ENCODE results near the gene MYBPC2. TPM values are rescaled to one million over a fixed set of nuclear protein-coding genes. Genes with fewer than 3 reads are reported as not detected.

Gene MYBPC2
- total RNA-seq, 2 donors from 2014 or later, result not detected

DNA sequence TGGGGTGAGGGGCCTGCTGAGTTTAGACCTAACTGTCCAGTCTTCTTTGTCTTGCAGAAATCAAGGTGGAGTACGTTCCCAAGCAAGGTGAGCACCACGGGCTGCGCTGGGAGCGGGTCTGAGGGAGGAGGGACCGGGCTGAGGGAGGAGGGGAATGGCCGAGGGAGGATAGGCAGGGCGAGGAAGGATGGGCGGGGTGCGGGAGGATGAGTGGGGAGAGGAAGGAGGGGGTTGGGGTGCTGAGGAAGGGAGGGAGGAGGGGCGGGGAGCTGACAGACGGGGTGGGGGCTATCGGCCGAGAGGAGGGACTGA is 18.5 kb downstream of the MYBPC2 start:
- no peaks in the 10 kb centered on the region for H3K9me3 ChIP-seq
- no peak for DNase-seq
- H3K4me3 ChIP-seq, result no peak overlapping the region
- no peaks in the 10 kb centered on the region for H3K4me1 ChIP-seq
- TF ChIP-seq, protein P1, sequence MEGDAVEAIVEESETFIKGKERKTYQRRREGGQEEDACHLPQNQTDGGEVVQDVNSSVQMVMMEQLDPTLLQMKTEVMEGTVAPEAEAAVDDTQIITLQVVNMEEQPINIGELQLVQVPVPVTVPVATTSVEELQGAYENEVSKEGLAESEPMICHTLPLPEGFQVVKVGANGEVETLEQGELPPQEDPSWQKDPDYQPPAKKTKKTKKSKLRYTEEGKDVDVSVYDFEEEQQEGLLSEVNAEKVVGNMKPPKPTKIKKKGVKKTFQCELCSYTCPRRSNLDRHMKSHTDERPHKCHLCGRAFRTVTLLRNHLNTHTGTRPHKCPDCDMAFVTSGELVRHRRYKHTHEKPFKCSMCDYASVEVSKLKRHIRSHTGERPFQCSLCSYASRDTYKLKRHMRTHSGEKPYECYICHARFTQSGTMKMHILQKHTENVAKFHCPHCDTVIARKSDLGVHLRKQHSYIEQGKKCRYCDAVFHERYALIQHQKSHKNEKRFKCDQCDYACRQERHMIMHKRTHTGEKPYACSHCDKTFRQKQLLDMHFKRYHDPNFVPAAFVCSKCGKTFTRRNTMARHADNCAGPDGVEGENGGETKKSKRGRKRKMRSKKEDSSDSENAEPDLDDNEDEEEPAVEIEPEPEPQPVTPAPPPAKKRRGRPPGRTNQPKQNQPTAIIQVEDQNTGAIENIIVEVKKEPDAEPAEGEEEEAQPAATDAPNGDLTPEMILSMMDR (IDR thresholded peaks at IDR 0.05), result no peak
- no peaks in the 10 kb centered on the region for H3K27me3 ChIP-seq
- no peak overlapping the region for H3K27ac ChIP-seq
- intact Hi-C loops (cut with DNase I), result no loop called here
- H3K36me3 ChIP-seq, result no peaks in the 10 kb centered on the region
- no peak overlapping the region for H3K9ac ChIP-seq (ENCODE audit: low read depth in 2 of 2, low read length in 2 of 2)

DNA sequence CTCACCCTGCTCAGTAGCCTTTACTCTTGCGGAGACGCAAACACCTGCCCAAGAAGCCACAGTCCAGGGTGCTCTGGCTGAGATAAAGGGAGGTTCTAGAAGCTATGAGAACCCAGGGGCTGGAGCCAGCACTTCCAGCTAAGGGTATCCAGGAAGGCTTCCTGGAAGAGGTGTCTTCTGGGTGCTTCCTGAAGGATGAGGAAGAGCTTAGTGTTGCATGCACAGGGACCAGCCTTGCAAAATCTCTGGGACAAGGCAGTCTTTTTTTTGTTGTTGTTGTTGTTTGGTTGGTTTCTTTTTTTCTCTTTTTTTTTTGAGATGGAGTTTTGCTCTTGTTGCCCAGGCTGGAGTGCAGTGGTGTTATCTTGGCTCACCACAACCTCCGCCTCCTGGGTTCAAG is 20.6 kb downstream of the MYBPC2 start:
- TF ChIP-seq, protein P1 (IDR thresholded peaks at IDR 0.05), result no peak
- Histone ChIP-seq H3K36me3 (no peaks in the 10 kb centered on the region), H3K27me3 (no peaks in the 10 kb centered on the region), H3K9me3 (no peaks in the 10 kb centered on the region), H3K27ac (no peak overlapping the region), H3K4me3 (no peak overlapping the region), H3K4me1 (no peaks in the 10 kb centered on the region), H3K9ac (ENCODE audit: low read depth in 2 of 2, low read length in 2 of 2) (no peak overlapping the region)
- DNase-seq, result no peak
- intact Hi-C loops (cut with DNase I), result no loop called here

GRCh38 chr19:50455992-50456391 is 23.3 kb downstream of the MYBPC2 start:
- DNase-seq, result no peak
- no peak overlapping the region for H3K9ac ChIP-seq (ENCODE audit: low read depth in 2 of 2, low read length in 2 of 2)
- TF ChIP-seq, protein P1 (IDR thresholded peaks at IDR 0.05), result no peak
- H3K9me3 ChIP-seq, result no peaks in the 10 kb centered on the region
- H3K4me3 ChIP-seq, result no peak overlapping the region
- intact Hi-C loops (cut with DNase I), result no loop called here
- H3K27ac ChIP-seq, result no peak overlapping the region
- H3K4me1 ChIP-seq, result no peaks in the 10 kb centered on the region
- H3K36me3 ChIP-seq, result no peaks in the 10 kb centered on the region
- H3K27me3 ChIP-seq, result no peaks in the 10 kb centered on the region

DNA sequence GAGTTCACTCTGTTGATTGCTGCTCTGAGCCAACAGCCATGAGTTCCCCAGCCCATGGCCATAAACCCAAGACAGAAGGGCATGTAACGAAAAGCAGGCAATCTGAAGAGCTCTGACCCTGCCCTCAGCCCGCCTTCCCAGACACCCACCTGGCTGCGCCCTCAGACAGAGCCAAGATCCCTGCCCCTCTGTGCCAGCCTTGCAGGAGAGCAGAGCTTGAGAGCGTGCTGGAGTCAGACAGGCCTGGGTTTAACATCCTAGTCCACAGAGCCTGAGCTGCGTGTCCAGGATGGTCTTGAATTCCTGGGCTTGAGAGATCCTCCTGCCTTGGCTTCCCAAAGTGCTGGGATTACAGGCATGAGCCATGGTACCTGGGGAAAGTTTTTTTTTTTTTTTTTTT is 24.6 kb downstream of the MYBPC2 start:
- no peak overlapping the region for H3K9ac ChIP-seq (ENCODE audit: low read depth in 2 of 2, low read length in 2 of 2)
- no peak overlapping the region for H3K27ac ChIP-seq
- TF ChIP-seq, protein P1 (IDR thresholded peaks at IDR 0.05), result no peak
- no peaks in the 10 kb centered on the region for H3K36me3 ChIP-seq
- H3K4me1 ChIP-seq, result no peaks in the 10 kb centered on the region
- H3K9me3 ChIP-seq, result no peaks in the 10 kb centered on the region
- H3K4me3 ChIP-seq, result no peak overlapping the region
- H3K27me3 ChIP-seq, result no peaks in the 10 kb centered on the region
- DNase-seq, result no peak
- intact Hi-C loops (cut with DNase I), result no loop called here

- H3K4me3 ChIP-seq, result no peak overlapping the region
- H3K36me3 ChIP-seq, result no peaks in the 10 kb centered on the region
- no peaks in the 10 kb centered on the region for H3K9me3 ChIP-seq
- TF ChIP-seq, protein P1 (IDR thresholded peaks at IDR 0.05), result no peak
- H3K4me1 ChIP-seq, result no peaks in the 10 kb centered on the region
- H3K27ac ChIP-seq, result no peak overlapping the region
- no peaks in the 10 kb centered on the region for H3K27me3 ChIP-seq
- H3K9ac ChIP-seq (ENCODE audit: low read depth in 2 of 2, low read length in 2 of 2), result no peak overlapping the region
- DNase-seq, result no peak
- intact Hi-C loops (cut with DNase I), result no loop called here
These were observed 25.8 kb downstream of the MYBPC2 start for GRCh38 chr19:50458396-50459066.

All from colonic mucosa (tissue), 4 donors.